HG03565 (cell line): ENCODE results near the gene TESK2.
"Not testable (repeated sequence)": the region's sequence is repeated elsewhere in the genome, so short reads cannot be mapped to it uniquely, and the experiment has no call there.

Source experiments
- ATAC-seq: cut with Tn5 transposase; IDR thresholded peaks from one replicate; pipeline ENCODE4 v1.9.1; 2021; ENCODE audit warnings: mild to moderate bottlenecking, moderate library complexity; ENCODE audit not compliant: unreplicated experiment

TESK2 gene

GRCh38 chr1:45414746-45415145 is 76.2 kb downstream of the TESK2 start:
- no peak for ATAC-seq

GRCh38 chr1:45412899-45413298 is 78.1 kb downstream of the TESK2 start:
- no peak for ATAC-seq

GRCh38 chr1:45411510-45411899 is 79.5 kb downstream of the TESK2 start:
- ATAC-seq = no peak

- ATAC-seq = no peak
Observed at GRCh38 chr1:45410850-45411509, 80.0 kb downstream of the TESK2 start.

- ATAC-seq = no peak
Observed at GRCh38 chr1:45409276-45409675, 81.7 kb downstream of the TESK2 start.

- no peak for ATAC-seq
Observed at GRCh38 chr1:45407629-45408287, 83.2 kb downstream of the TESK2 start.

- no peak for ATAC-seq
Observed at GRCh38 chr1:45405636-45406035, 85.3 kb downstream of the TESK2 start.

- ATAC-seq = no peak
Observed at GRCh38 chr1:45403718-45404117, 87.2 kb downstream of the TESK2 start.

- ATAC-seq = no peak
Observed at GRCh38 chr1:45403298-45403697, 87.7 kb downstream of the TESK2 start.

- no peak for ATAC-seq
Observed at GRCh38 chr1:45401524-45401923, 89.4 kb downstream of the TESK2 start.

GRCh38 chr1:45400049-45400448 is 90.9 kb downstream of the TESK2 start:
- ATAC-seq = no peak

- no peak for ATAC-seq
Observed at GRCh38 chr1:45397285-45397684, 93.7 kb downstream of the TESK2 start.

GRCh38 chr1:45395582-45395981 is 95.4 kb downstream of the TESK2 start:
- ATAC-seq = no peak

- ATAC-seq = no peak
Observed at GRCh38 chr1:45395051-45395450, 95.9 kb downstream of the TESK2 start.

- peak; percentile 46 for ATAC-seq
Observed at GRCh38 chr1:45394342-45394741, 96.6 kb downstream of the TESK2 start.

- ATAC-seq = peak; percentile 66
Observed at GRCh38 chr1:45393718-45394302, 97.2 kb downstream of the TESK2 start.

GRCh38 chr1:45386219-45386618 is 104.7 kb downstream of the TESK2 start:
- ATAC-seq = no peak

GRCh38 chr1:45385302-45385701 is 105.7 kb downstream of the TESK2 start:
- ATAC-seq = no peak

GRCh38 chr1:45384213-45384612 is 106.8 kb downstream of the TESK2 start:
- not testable (repeated sequence) for ATAC-seq

- ATAC-seq = no peak
Observed at GRCh38 chr1:45383191-45383590, 107.8 kb downstream of the TESK2 start.

- no peak for ATAC-seq
Observed at GRCh38 chr1:45381243-45381642, 109.7 kb downstream of the TESK2 start.

- ATAC-seq = no peak
Observed at GRCh38 chr1:45380730-45381129, 110.2 kb downstream of the TESK2 start.
